Lower lobe of right lung (tissue), 2 donors: ENCODE measurements around the gene PRDX2. TPM values are rescaled to one million over a fixed set of nuclear protein-coding genes. Genes with fewer than 3 reads are reported as not detected.

ENCODE experiments used
- ATAC-seq, 2 donors: fragments of 200-7000 bp; cut with Tn5 transposase; one replicate each; pipeline ENCODE4 v1.9.1; 2020 to 2022; ENCODE audit warnings: mild to moderate bottlenecking in 2 of 2, moderate library complexity in 2 of 2
- DNase-seq: peaks from one replicate; pipeline ENCODE4 v3.0.0-alpha.2; 2020
- H3K27ac ChIP-seq: fragments of 200-600 bp; one replicate; pipeline ENCODE4 v1.8.0; 2022
- H3K27me3 ChIP-seq: fragments of 200-600 bp; one replicate; pipeline ENCODE4 v1.8.0; 2022; ENCODE audit warnings: low read depth
- H3K36me3 ChIP-seq: fragments of 200-600 bp; one replicate; pipeline ENCODE4 v1.8.0; 2022; ENCODE audit warnings: mild to moderate bottlenecking
- H3K4me1 ChIP-seq: fragments of 200-600 bp; one replicate; pipeline ENCODE4 v1.8.0; 2022
- H3K4me3 ChIP-seq: fragments of 200-600 bp; one replicate; pipeline ENCODE4 v1.8.0; 2022; ENCODE audit warnings: mild to moderate bottlenecking
- H3K9me3 ChIP-seq: fragments of 200-600 bp; one replicate; pipeline ENCODE4 v1.8.0; 2022
- CTCF ChIP-seq: fragments of 200-600 bp; IDR thresholded peaks from one replicate; pipeline ENCODE4 v1.8.0; 2022; ENCODE audit warnings: antibody characterized with exemption, mild to moderate bottlenecking
- intact Hi-C: fragments of 100-400 bp; cut with DNase I; formaldehyde crosslinking; loops from one replicate; pipeline ENCODE4 v1.11.0; 2022
- total RNA-seq: library from RNA; stranded (reverse); fragmentation: NEBNext Ultra II Directional; extraction: Animal tissue kit (Norgen Biotek cat#: 25700); gene quantifications from one replicate; pipeline ENCODE4 v1.2.1, GENCODE V29; 2021
- donor health status: DM: no; HTN: yes; CAD: no; lungs with severe emphysema.

The PRDX2 gene
- total RNA-seq, 1 donor from 2014 or later = 101 TPM

GRCh38 chr19:12815088-12815487, 13.5 kb upstream of the PRDX2 start:
- Histone ChIP-seq H3K4me1 (no peaks in the 10 kb centered on the region), H3K36me3 (peaks cover 5% of the 10 kb centered on the region), H3K9me3 (no peaks in the 10 kb centered on the region), H3K4me3 (no peak overlapping the region), H3K27me3 (no peaks in the 10 kb centered on the region), H3K27ac (no peak overlapping the region)
- DNase-seq (no peak), ATAC-seq (no peak)
- intact Hi-C loops = no loop called here
- no peak for TF ChIP-seq CTCF

GRCh38 chr19:12806242-12807081, 4.9 kb upstream of the PRDX2 start, which contains the start of gene RNASEH2A:
Gene RNASEH2A, plus strand, starts transcription at chr19:12806584. Its CDS starts 90 bp downstream, at chr19:12806674.
- Histone ChIP-seq H3K36me3 (no peaks in the 10 kb centered on the region), H3K9me3 (no peaks in the 10 kb centered on the region), H3K27me3 (no peaks in the 10 kb centered on the region), H3K27ac (peak within 1 kb of the TSS; percentile 79), H3K4me1 (peaks cover 22% of the 10 kb centered on the region), H3K4me3 (peak within 1 kb of the TSS; percentile 78)
- intact Hi-C loops = no loop called here
- no peak for TF ChIP-seq CTCF
- DNase-seq = peak; percentile 94
- ATAC-seq = peak; percentile 93 to 95

GRCh38 chr19:12804051-12804450, 2.5 kb upstream of the PRDX2 start:
- TF ChIP-seq CTCF = no peak
- no peak for DNase-seq
- Histone ChIP-seq H3K36me3 (peaks cover 15% of the 10 kb centered on the region), H3K27me3 (no peaks in the 10 kb centered on the region), H3K27ac (no peak overlapping the region), H3K9me3 (no peaks in the 10 kb centered on the region), H3K4me3 (no peak overlapping the region), H3K4me1 (peaks cover 36% of the 10 kb centered on the region)
- ATAC-seq = no peak
- intact Hi-C loops = no loop called here

- Histone ChIP-seq H3K9me3 (no peaks in the 10 kb centered on the region), H3K4me3 (peak overlapping the region; percentile 96), H3K36me3 (peaks cover 19% of the 10 kb centered on the region), H3K27ac (peak overlapping the region; percentile 77), H3K4me1 (peaks cover 34% of the 10 kb centered on the region), H3K27me3 (no peaks in the 10 kb centered on the region)
- ATAC-seq = no peak
- TF ChIP-seq CTCF = no peak
- intact Hi-C loops = no loop called here
- DNase-seq = no peak
Observed at GRCh38 chr19:12802267-12803106, 887 bp upstream of the PRDX2 start.

GRCh38 chr19:12800923-12801465, 606 bp downstream of the PRDX2 start:
- no peak for TF ChIP-seq CTCF
- intact Hi-C loops = no loop called here

More at GRCh38 chr19:12800923-12801465, 606 bp downstream of the PRDX2 start:
- peak overlapping the region; percentile 77 for H3K27ac ChIP-seq
- H3K27me3 ChIP-seq = no peaks in the 10 kb centered on the region
- H3K4me3 ChIP-seq = peak overlapping the region; percentile 96
- H3K9me3 ChIP-seq = no peaks in the 10 kb centered on the region
- H3K36me3 ChIP-seq = peaks cover 24% of the 10 kb centered on the region
- peaks cover 30% of the 10 kb centered on the region for H3K4me1 ChIP-seq
- peak; percentile 33 to 48 for ATAC-seq
- DNase-seq = no peak
